ENCODE results near the gene DDIT4. TPM values are rescaled to one million over a fixed set of nuclear protein-coding genes. Genes with fewer than 3 reads are reported as not detected.

Gene DDIT4
- total and polyA plus RNA-seq, 9 of the 15 experiments (the other 6 are each of a cell fraction or from before 2014, with no cell fraction given): 8.2 to 675 (median 159) TPM

DNA sequence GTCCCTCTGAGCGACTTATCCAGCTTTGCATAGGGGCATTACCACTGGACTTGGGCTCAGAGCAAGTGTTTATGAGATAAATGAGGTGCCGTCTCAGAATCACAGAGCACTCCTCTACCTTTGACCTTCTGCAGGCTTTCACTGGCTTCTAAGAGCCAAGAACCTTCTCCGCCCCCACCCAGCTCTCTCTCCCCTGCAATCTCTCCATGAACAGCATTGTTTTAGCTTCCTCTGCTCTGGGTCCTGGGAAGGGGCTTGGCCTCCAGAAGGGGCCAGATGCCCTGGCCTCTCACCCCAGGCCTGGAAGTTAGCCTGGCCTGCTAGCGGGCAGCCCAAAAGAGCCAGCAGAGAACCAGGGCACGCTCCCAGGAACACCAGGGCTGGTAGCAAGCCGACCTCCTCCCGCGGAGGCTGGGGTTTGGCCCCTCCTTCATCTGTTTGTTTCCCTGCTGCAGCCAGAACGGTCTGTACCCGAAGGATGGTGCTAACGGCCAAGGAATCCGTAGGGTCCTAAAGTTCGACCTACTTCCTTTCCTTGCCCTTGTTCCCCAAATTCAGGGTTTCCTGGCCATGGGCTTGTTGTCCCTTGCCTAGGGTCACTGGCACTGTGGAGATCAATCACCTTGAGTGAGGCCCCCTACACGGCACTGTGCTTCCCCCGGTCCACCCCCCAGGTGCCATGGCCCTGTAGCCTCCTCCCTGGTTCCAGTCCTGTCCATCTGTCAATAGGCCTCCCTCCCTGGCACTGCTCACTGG lies 18.7 kb upstream of the DDIT4 start (continued):
- TF ChIP-seq, protein P1, sequence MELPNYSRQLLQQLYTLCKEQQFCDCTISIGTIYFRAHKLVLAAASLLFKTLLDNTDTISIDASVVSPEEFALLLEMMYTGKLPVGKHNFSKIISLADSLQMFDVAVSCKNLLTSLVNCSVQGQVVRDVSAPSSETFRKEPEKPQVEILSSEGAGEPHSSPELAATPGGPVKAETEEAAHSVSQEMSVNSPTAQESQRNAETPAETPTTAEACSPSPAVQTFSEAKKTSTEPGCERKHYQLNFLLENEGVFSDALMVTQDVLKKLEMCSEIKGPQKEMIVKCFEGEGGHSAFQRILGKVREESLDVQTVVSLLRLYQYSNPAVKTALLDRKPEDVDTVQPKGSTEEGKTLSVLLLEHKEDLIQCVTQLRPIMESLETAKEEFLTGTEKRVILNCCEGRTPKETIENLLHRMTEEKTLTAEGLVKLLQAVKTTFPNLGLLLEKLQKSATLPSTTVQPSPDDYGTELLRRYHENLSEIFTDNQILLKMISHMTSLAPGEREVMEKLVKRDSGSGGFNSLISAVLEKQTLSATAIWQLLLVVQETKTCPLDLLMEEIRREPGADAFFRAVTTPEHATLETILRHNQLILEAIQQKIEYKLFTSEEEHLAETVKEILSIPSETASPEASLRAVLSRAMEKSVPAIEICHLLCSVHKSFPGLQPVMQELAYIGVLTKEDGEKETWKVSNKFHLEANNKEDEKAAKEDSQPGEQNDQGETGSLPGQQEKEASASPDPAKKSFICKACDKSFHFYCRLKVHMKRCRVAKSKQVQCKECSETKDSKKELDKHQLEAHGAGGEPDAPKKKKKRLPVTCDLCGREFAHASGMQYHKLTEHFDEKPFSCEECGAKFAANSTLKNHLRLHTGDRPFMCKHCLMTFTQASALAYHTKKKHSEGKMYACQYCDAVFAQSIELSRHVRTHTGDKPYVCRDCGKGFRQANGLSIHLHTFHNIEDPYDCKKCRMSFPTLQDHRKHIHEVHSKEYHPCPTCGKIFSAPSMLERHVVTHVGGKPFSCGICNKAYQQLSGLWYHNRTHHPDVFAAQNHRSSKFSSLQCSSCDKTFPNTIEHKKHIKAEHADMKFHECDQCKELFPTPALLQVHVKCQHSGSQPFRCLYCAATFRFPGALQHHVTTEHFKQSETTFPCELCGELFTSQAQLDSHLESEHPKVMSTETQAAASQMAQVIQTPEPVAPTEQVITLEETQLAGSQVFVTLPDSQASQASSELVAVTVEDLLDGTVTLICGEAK (IDR thresholded peaks at IDR 0.05): no peak; the same call in 1 of the 2 replicates
- TF ChIP-seq, protein P1 (CRISPR knock-in tag; IDR thresholded peaks at IDR 0.05): no peak
- TF ChIP-seq MCM2 (IDR thresholded peaks at IDR 0.05; ENCODE audit: low read depth): no peak
- 0 out of 2 replicates have a peak, but pooled peaks have one; percentile 10 for TF ChIP-seq SMC3 (conservative IDR thresholded peaks at IDR 0.05; ENCODE audit: insufficient read depth, low read depth, low read length)
- TF ChIP-seq ZNF232 (CRISPR knock-in tag; IDR thresholded peaks at IDR 0.05): no peak
- TF ChIP-seq NR2C1 (IDR thresholded peaks at IDR 0.05): peak; percentile 87
- TF ChIP-seq NR2C1 (tag; IDR thresholded peaks at IDR 0.05): peak; percentile 84
- TF ChIP-seq ZNF57 (CRISPR knock-in tag; IDR thresholded peaks at IDR 0.05): no peak
- no peak for TF ChIP-seq STAT5A (IDR thresholded peaks at IDR 0.05; ENCODE audit: borderline replicate concordance, low read length)
- no peak for TF ChIP-seq PCBP1 (IDR thresholded peaks at IDR 0.05; ENCODE audit: low read depth, low read length, poor library complexity, severe bottlenecking)
- TF ChIP-seq NCOA1 (IDR thresholded peaks at IDR 0.05; ENCODE audit: low read depth): peak; percentile 38; the same call in 1 of the 2 replicates
- TF ChIP-seq SETDB1 (IDR thresholded peaks at IDR 0.05; ENCODE audit: low read length): no peak
- TF ChIP-seq ZNF217 (CRISPR knock-in tag; IDR thresholded peaks at IDR 0.05): no peak
- no peak; the same call in 1 of the 2 replicates for TF ChIP-seq ZNF175 (CRISPR knock-in tag; IDR thresholded peaks at IDR 0.05; ENCODE audit: low read depth)
- no peak for TF ChIP-seq GABPA (tag; conservative IDR thresholded peaks at IDR 0.05; ENCODE audit: low read depth)
- TF ChIP-seq ETS2 (tag; IDR thresholded peaks at IDR 0.05; ENCODE audit: borderline replicate concordance, poor library complexity, severe bottlenecking): no peak
- no peak for TF ChIP-seq TSC22D4 (tag; IDR thresholded peaks at IDR 0.05)
- TF ChIP-seq LARP7 (IDR thresholded peaks at IDR 0.05): no peak
- peak; percentile 48; the same call in 1 of the 2 replicates for TF ChIP-seq NR4A1 (CRISPR knock-in tag; IDR thresholded peaks at IDR 0.05)
- peak; percentile 62; the same call in 1 of the 2 replicates for TF ChIP-seq NR4A1 (tag; IDR thresholded peaks at IDR 0.05)
- peak; percentile 54 for TF ChIP-seq CBFA2T2 (conservative IDR thresholded peaks at IDR 0.05)
- TF ChIP-seq BDP1 (IDR thresholded peaks at IDR 0.05; ENCODE audit: insufficient read depth, insufficient read length): no peak
